ENCODE measurements around the gene IQSEC1.

Gene IQSEC1

GRCh38 chr3:12918231-12918630, 155.0 kb downstream of the IQSEC1 start:
- no peak for TF ChIP-seq CTCF (IDR thresholded peaks at IDR 0.05; ENCODE audit: low read depth, low read length)
- no peak overlapping the region for H3K4me3 ChIP-seq (replicated peaks in 1 of 2; ENCODE audit: low read depth in 2 of 2, low read length in 2 of 2)
- DNase-seq (ENCODE audit: low read depth in 2 of 2) = no peak

- no peak for DNase-seq (ENCODE audit: low read depth in 2 of 2)
- no peak for TF ChIP-seq CTCF (IDR thresholded peaks at IDR 0.05; ENCODE audit: low read depth, low read length)
- H3K4me3 ChIP-seq (replicated peaks in 1 of 2; ENCODE audit: low read depth in 2 of 2, low read length in 2 of 2) = no peak overlapping the region
Measured at GRCh38 chr3:12916159-12916558, 157.1 kb downstream of the IQSEC1 start.

GRCh38 chr3:12914088-12914487, 159.1 kb downstream of the IQSEC1 start:
- no peak for TF ChIP-seq CTCF (IDR thresholded peaks at IDR 0.05; ENCODE audit: low read depth, low read length)
- no peak for DNase-seq (ENCODE audit: low read depth in 2 of 2)
- H3K4me3 ChIP-seq (replicated peaks in 1 of 2; ENCODE audit: low read depth in 2 of 2, low read length in 2 of 2) = no peak overlapping the region

- H3K4me3 ChIP-seq (replicated peaks in 1 of 2; ENCODE audit: low read depth in 2 of 2, low read length in 2 of 2) = no peak overlapping the region
- DNase-seq (ENCODE audit: low read depth in 2 of 2) = no peak
- no peak for TF ChIP-seq CTCF (IDR thresholded peaks at IDR 0.05; ENCODE audit: low read depth, low read length)
Measured at GRCh38 chr3:12911881-12912415, 161.3 kb downstream of the IQSEC1 start.

GRCh38 chr3:12910356-12911099, 162.7 kb downstream of the IQSEC1 start:
- no peak for DNase-seq (ENCODE audit: low read depth in 2 of 2)
- H3K4me3 ChIP-seq (replicated peaks in 1 of 2; ENCODE audit: low read depth in 2 of 2, low read length in 2 of 2) = no peak overlapping the region
- no peak for TF ChIP-seq CTCF (IDR thresholded peaks at IDR 0.05; ENCODE audit: low read depth, low read length)

GRCh38 chr3:12909710-12910109, 163.5 kb downstream of the IQSEC1 start:
- no peak overlapping the region for H3K4me3 ChIP-seq (replicated peaks in 1 of 2; ENCODE audit: low read depth in 2 of 2, low read length in 2 of 2)
- no peak for TF ChIP-seq CTCF (IDR thresholded peaks at IDR 0.05; ENCODE audit: low read depth, low read length)
- DNase-seq (ENCODE audit: low read depth in 2 of 2) = no peak

Data from cardiac fibroblast (primary cell).